MM.1S (cell line): ENCODE results near the gene CDCA8.

Experiments used
- DNase-seq: peaks from one replicate; pipeline ENCODE4 v3.0.0-alpha.2; 2015
- H2AFZ ChIP-seq: fragments of 300-600 bp; sonication (generic); 2 replicates; pipeline ENCODE4 v1.6.0; 2016; ENCODE audit warnings: antibody characterized with exemption, low read length
- H3F3A ChIP-seq: fragments of 300-600 bp; sonication (generic); 2 replicates; pipeline ENCODE4 v1.6.1; 2016; ENCODE audit warnings: mild to moderate bottlenecking, antibody characterized with exemption, low read length, moderate library complexity, mixed read lengths; ENCODE audit not compliant: insufficient read depth
- H3K27ac ChIP-seq: fragments of 300-600 bp; sonication (generic); 2 replicates; pipeline ENCODE4 v1.5.1; 2016; ENCODE audit warnings: mild to moderate bottlenecking, low read length
- H3K27me3 ChIP-seq: fragments of 300-600 bp; sonication (generic); replicated peaks from 2 replicates; pipeline ENCODE4 v1.6.0; 2016; ENCODE audit warnings: low read length; ENCODE audit not compliant: insufficient read depth
- H3K36me3 ChIP-seq: fragments of 300-600 bp; sonication (generic); replicated peaks from 2 replicates; pipeline ENCODE4 v1.6.1; 2016; ENCODE audit warnings: mild to moderate bottlenecking, low read length, mixed read lengths; ENCODE audit not compliant: insufficient read depth
- H3K4me1 ChIP-seq: fragments of 300-600 bp; sonication (generic); 2 replicates; pipeline ENCODE4 v1.6.1; 2016; ENCODE audit warnings: low read length, mixed read lengths
- H3K4me2 ChIP-seq: fragments of 300-600 bp; sonication (generic); 2 replicates; pipeline ENCODE4 v1.6.0; 2016; ENCODE audit warnings: low read depth, low read length
- H3K4me3 ChIP-seq: fragments of 300-600 bp; sonication (generic); 2 replicates; pipeline ENCODE4 v1.5.1; 2016; ENCODE audit warnings: low read length, mixed read lengths
- H3K79me2 ChIP-seq: fragments of 300-600 bp; sonication (generic); 2 replicates; pipeline ENCODE4 v1.6.1; 2016; ENCODE audit warnings: mixed run types, low read length, mixed read lengths
- H3K9ac ChIP-seq: fragments of 300-600 bp; sonication (generic); 2 replicates; pipeline ENCODE4 v1.6.1; 2016; ENCODE audit warnings: low read length, mixed read lengths
- H3K9me2 ChIP-seq: fragments of 300-600 bp; sonication (generic); replicated peaks from 2 replicates; pipeline ENCODE4 v1.6.1; 2016; ENCODE audit warnings: mild to moderate bottlenecking, low read length, mixed read lengths; ENCODE audit not compliant: insufficient read depth
- H3K9me3 ChIP-seq: fragments of 300-600 bp; sonication (generic); replicated peaks from 2 replicates; pipeline ENCODE4 v1.6.1; 2016; ENCODE audit warnings: mild to moderate bottlenecking, low read length, mixed read lengths; ENCODE audit not compliant: insufficient read depth
- H4K20me1 ChIP-seq: fragments of 300-600 bp; sonication (generic); 2 replicates; pipeline ENCODE4 v1.6.1; 2016; ENCODE audit warnings: mild to moderate bottlenecking, low read length, moderate library complexity, mixed read lengths; ENCODE audit not compliant: insufficient read depth
- EZH2 ChIP-seq: fragments of 300-600 bp; sonication (generic); optimal IDR thresholded peaks from 2 replicates; pipeline ENCODE3; 2017; ENCODE audit warnings: low read depth, mild to moderate bottlenecking, antibody characterized with exemption, low read length, mixed read lengths
- EZH2phosphoT487 ChIP-seq: fragments of 300-600 bp; sonication (generic); IDR thresholded peaks from 2 replicates; pipeline ENCODE4 v1.6.1; 2018; ENCODE audit warnings: antibody characterized with exemption, low read length
- TF ChIP-seq, protein P1 (sequence below): fragments of 300-600 bp; sonication (generic); IDR thresholded peaks from 2 replicates; pipeline ENCODE4 v1.5.1; 2016; ENCODE audit warnings: antibody characterized with exemption, low read length, mixed read lengths

Gene CDCA8

GRCh38 chr1:37753473-37754321 is 61.4 kb downstream of the CDCA8 start:
- H4K20me1 ChIP-seq = no peaks in the 10 kb centered on the region
- H3K9me3 ChIP-seq = no peaks in the 10 kb centered on the region
- peaks cover 4% of the 10 kb centered on the region; the same call in 1 of the 2 replicates for H3K4me1 ChIP-seq
- no peaks in the 10 kb centered on the region for H3K36me3 ChIP-seq
- H3K4me3 ChIP-seq = peak overlapping the region; percentile 33; the same call in 1 of the 2 replicates
- H3K9ac ChIP-seq = no peak overlapping the region
- TF ChIP-seq, protein P1, sequence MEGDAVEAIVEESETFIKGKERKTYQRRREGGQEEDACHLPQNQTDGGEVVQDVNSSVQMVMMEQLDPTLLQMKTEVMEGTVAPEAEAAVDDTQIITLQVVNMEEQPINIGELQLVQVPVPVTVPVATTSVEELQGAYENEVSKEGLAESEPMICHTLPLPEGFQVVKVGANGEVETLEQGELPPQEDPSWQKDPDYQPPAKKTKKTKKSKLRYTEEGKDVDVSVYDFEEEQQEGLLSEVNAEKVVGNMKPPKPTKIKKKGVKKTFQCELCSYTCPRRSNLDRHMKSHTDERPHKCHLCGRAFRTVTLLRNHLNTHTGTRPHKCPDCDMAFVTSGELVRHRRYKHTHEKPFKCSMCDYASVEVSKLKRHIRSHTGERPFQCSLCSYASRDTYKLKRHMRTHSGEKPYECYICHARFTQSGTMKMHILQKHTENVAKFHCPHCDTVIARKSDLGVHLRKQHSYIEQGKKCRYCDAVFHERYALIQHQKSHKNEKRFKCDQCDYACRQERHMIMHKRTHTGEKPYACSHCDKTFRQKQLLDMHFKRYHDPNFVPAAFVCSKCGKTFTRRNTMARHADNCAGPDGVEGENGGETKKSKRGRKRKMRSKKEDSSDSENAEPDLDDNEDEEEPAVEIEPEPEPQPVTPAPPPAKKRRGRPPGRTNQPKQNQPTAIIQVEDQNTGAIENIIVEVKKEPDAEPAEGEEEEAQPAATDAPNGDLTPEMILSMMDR = no peak
- TF ChIP-seq EZH2 = no peak
- TF ChIP-seq EZH2phosphoT487 = no peak
- no peaks in the 10 kb centered on the region for H3K9me2 ChIP-seq
- no peak overlapping the region for H3K27ac ChIP-seq
- H3F3A ChIP-seq = no peaks in the 10 kb centered on the region
- 0 out of 2 replicates have a peak overlapping the region, but pooled peaks have one; percentile 51 for H2AFZ ChIP-seq
- no peaks in the 10 kb centered on the region for H3K79me2 ChIP-seq
- H3K27me3 ChIP-seq = peaks cover 19% of the 10 kb centered on the region
- peak overlapping the region; percentile 49 for H3K4me2 ChIP-seq
- no peak for DNase-seq

- no peaks in the 10 kb centered on the region for H3K79me2 ChIP-seq
- no peaks in the 10 kb centered on the region for H3K9me2 ChIP-seq
- H3K9ac ChIP-seq = no peak overlapping the region
- no peaks in the 10 kb centered on the region for H3F3A ChIP-seq
- DNase-seq = no peak
- H3K4me1 ChIP-seq = peaks cover 4% of the 10 kb centered on the region; the same call in 1 of the 2 replicates
- no peaks in the 10 kb centered on the region for H4K20me1 ChIP-seq
- peaks cover 25% of the 10 kb centered on the region for H3K27me3 ChIP-seq
- H2AFZ ChIP-seq = no peak overlapping the region
- no peaks in the 10 kb centered on the region for H3K36me3 ChIP-seq
- TF ChIP-seq EZH2phosphoT487 = no peak
- no peak for TF ChIP-seq EZH2
- TF ChIP-seq, protein P1 = no peak
- H3K27ac ChIP-seq = no peak overlapping the region
- H3K9me3 ChIP-seq = no peaks in the 10 kb centered on the region
- no peak overlapping the region for H3K4me2 ChIP-seq
- no peak overlapping the region for H3K4me3 ChIP-seq
Observed at GRCh38 chr1:37755290-37755689, 63.0 kb downstream of the CDCA8 start.

GRCh38 chr1:37755951-37756560 is 63.7 kb downstream of the CDCA8 start:
- peaks cover 29% of the 10 kb centered on the region for H3K27me3 ChIP-seq
- TF ChIP-seq, protein P1 = no peak
- TF ChIP-seq EZH2 = no peak
- TF ChIP-seq EZH2phosphoT487 = no peak

More at GRCh38 chr1:37755951-37756560, 63.7 kb downstream of the CDCA8 start:
- Histone ChIP-seq H3K4me1 (peaks cover 4% of the 10 kb centered on the region; the same call in 1 of the 2 replicates), H3K4me2 (no peak overlapping the region), H3K9me2 (no peaks in the 10 kb centered on the region), H3F3A (no peaks in the 10 kb centered on the region), H3K9me3 (no peaks in the 10 kb centered on the region), H3K79me2 (no peaks in the 10 kb centered on the region), H3K27ac (no peak overlapping the region), H3K4me3 (no peak overlapping the region), H4K20me1 (no peaks in the 10 kb centered on the region), H3K9ac (no peak overlapping the region), H3K36me3 (no peaks in the 10 kb centered on the region), H2AFZ (no peak overlapping the region)
- DNase-seq = no peak
